ENCODE measurements around the gene PPP1R37. TPM values are rescaled to one million over a fixed set of nuclear protein-coding genes. Genes with fewer than 3 reads are reported as not detected.

Gene PPP1R37
- total RNA-seq, 1 experiment from 2014 or later: 45.7 TPM

GRCh38 chr19:45069056-45069455 lies 23.9 kb upstream of the PPP1R37 start:
- no peak for DNase-seq

GRCh38 chr19:45070214-45070613 lies 22.8 kb upstream of the PPP1R37 start:
- H3K4me3 Mint-ChIP-seq (ENCODE audit: low read depth, unreplicated experiment): no peak overlapping the region
- peaks cover 72% of the 10 kb centered on the region for H3K36me3 Mint-ChIP-seq (ENCODE audit: insufficient read depth, unreplicated experiment)
- TF ChIP-seq CTCF (IDR thresholded peaks at IDR 0.05; ENCODE audit: unreplicated experiment): no peak
- no TSS peak for BruUV-seq (replicated peaks)
- H3K4me1 Mint-ChIP-seq (ENCODE audit: low read depth, unreplicated experiment): no peaks in the 10 kb centered on the region
- intact Hi-C loops (cut with micrococcal nuclease; ENCODE audit: unreplicated experiment): no loop called here
- H3K27me3 Mint-ChIP-seq (ENCODE audit: unreplicated experiment): no peaks in the 10 kb centered on the region
- no peak overlapping the region for H3K27ac Mint-ChIP-seq (ENCODE audit: unreplicated experiment)
- no peaks in the 10 kb centered on the region for H3K9me3 Mint-ChIP-seq (ENCODE audit: low read depth, unreplicated experiment)
- DNase-seq: no peak
- CTCF ChIA-PET: no interaction called here

More at GRCh38 chr19:45069056-45069455, 23.9 kb upstream of the PPP1R37 start:
- CTCF ChIA-PET: interaction anchor here (0.8 kb wide), 1 partner anchor 143 kb away, joined by 5 read pairs; no protein-coding TSS in a partner anchor
- no peaks in the 10 kb centered on the region for H3K4me1 Mint-ChIP-seq (ENCODE audit: low read depth, unreplicated experiment)
- no peak overlapping the region for H3K27ac Mint-ChIP-seq (ENCODE audit: unreplicated experiment)
- BruUV-seq (replicated peaks): no TSS peak
- no peaks in the 10 kb centered on the region for H3K27me3 Mint-ChIP-seq (ENCODE audit: unreplicated experiment)
- H3K4me3 Mint-ChIP-seq (ENCODE audit: low read depth, unreplicated experiment): no peak overlapping the region
- peaks cover 75% of the 10 kb centered on the region for H3K36me3 Mint-ChIP-seq (ENCODE audit: insufficient read depth, unreplicated experiment)
- no peak for TF ChIP-seq CTCF (IDR thresholded peaks at IDR 0.05; ENCODE audit: unreplicated experiment)
- no peaks in the 10 kb centered on the region for H3K9me3 Mint-ChIP-seq (ENCODE audit: low read depth, unreplicated experiment)
- intact Hi-C loops (cut with micrococcal nuclease; ENCODE audit: unreplicated experiment): no loop called here

GRCh38 chr19:45070861-45071544 lies 22.0 kb upstream of the PPP1R37 start:
- no TSS peak for BruUV-seq (replicated peaks)
- no peak for TF ChIP-seq CTCF (IDR thresholded peaks at IDR 0.05; ENCODE audit: unreplicated experiment)
- no peaks in the 10 kb centered on the region for H3K27me3 Mint-ChIP-seq (ENCODE audit: unreplicated experiment)
- CTCF ChIA-PET: no interaction called here
- H3K9me3 Mint-ChIP-seq (ENCODE audit: low read depth, unreplicated experiment): no peaks in the 10 kb centered on the region
- H3K27ac Mint-ChIP-seq (ENCODE audit: unreplicated experiment): no peak overlapping the region
- no peak overlapping the region for H3K4me3 Mint-ChIP-seq (ENCODE audit: low read depth, unreplicated experiment)
- H3K4me1 Mint-ChIP-seq (ENCODE audit: low read depth, unreplicated experiment): no peaks in the 10 kb centered on the region
- intact Hi-C loops (cut with micrococcal nuclease; ENCODE audit: unreplicated experiment): no loop called here
- H3K36me3 Mint-ChIP-seq (ENCODE audit: insufficient read depth, unreplicated experiment): peaks cover 72% of the 10 kb centered on the region
- no peak for DNase-seq

GRCh38 chr19:45071545-45071938 lies 21.4 kb upstream of the PPP1R37 start:
- Mint-ChIP-seq H3K4me1 (ENCODE audit: low read depth, unreplicated experiment) (peaks cover 3% of the 10 kb centered on the region), H3K9me3 (ENCODE audit: low read depth, unreplicated experiment) (no peaks in the 10 kb centered on the region), H3K27me3 (ENCODE audit: unreplicated experiment) (no peaks in the 10 kb centered on the region), H3K27ac (ENCODE audit: unreplicated experiment) (no peak overlapping the region), H3K4me3 (ENCODE audit: low read depth, unreplicated experiment) (no peak overlapping the region), H3K36me3 (ENCODE audit: insufficient read depth, unreplicated experiment) (peaks cover 76% of the 10 kb centered on the region)
- BruUV-seq (replicated peaks): no TSS peak
- TF ChIP-seq CTCF (IDR thresholded peaks at IDR 0.05; ENCODE audit: unreplicated experiment): no peak
- CTCF ChIA-PET: no interaction called here
- DNase-seq: no peak
- intact Hi-C loops (cut with micrococcal nuclease; ENCODE audit: unreplicated experiment): no loop called here

Measured in Calu3 (cell line).